Fibroblast of skin of abdomen (primary cell): ENCODE data around the gene VPS11.
"Not testable (repeated sequence)": the region's sequence is repeated elsewhere in the genome, so short reads cannot be mapped to it uniquely, and the experiment has no call there.

Source experiments
- DNase-seq: peaks from one replicate; pipeline ENCODE4 v3.0.0-alpha.2; 2013

VPS11 gene

DNA sequence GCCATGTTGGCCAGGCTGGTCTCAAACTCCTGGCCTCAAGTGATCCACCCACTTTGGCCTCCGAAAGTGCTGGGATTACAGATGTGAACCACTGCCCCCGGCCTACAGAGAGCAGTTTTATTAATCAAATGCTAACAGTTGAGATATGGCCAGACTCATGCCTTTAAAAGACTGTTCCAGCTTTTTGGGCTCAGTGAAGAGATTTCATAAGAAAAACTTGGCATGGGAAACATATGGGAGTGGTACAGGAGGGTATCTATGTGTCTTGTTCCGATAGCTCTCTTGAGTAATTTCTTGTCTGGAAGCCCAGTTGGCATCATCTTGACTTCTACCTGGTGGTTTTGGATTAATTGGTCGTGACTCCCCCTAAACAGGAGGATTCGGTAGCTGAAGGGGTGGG is 28.7 kb upstream of the VPS11 start:
- no peak for DNase-seq

DNA sequence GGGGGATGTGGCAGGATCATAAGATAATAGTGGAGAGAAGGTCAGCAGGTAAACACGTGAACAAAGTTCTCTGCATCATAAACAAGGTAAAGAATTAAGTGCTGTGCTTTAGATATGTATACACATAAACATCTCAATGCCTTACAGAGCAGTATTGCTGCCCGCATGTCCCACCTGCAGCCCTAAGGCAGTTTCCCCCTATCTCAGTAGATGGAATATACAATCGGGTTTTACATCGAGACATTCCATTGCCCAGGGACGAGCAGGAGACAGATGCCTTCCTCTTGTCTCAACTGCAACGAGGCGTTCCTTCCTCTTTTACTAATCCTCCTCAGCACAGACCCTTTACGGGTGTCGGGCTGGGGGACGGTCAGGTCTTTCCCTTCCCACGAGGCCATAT is 28.1 kb upstream of the VPS11 start:
- not testable (repeated sequence) for DNase-seq

- DNase-seq = no peak
Observed at GRCh38 chr11:119041821-119042514, 25.6 kb upstream of the VPS11 start.

DNA sequence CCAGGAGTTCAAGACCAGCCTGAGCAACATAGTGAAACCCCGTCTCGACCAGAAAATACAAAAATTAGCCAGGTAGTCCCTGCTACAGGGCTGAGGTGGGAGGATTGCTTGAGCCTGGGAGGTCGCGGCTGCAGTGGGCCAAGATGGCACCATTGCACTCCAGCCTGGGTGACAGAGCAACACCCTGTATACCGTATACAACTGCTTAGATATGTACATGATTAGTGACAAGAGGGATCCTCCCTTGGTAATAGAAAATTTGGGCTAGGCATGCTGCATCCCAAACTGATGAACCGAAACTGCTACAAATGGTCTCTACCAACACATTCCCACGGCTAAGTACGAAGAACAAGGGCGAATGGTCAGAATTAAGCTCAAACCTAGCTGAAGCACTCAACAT is 24.7 kb upstream of the VPS11 start:
- DNase-seq = no peak

- no peak for DNase-seq
Observed at GRCh38 chr11:119044708-119045107, 22.9 kb upstream of the VPS11 start.

DNA sequence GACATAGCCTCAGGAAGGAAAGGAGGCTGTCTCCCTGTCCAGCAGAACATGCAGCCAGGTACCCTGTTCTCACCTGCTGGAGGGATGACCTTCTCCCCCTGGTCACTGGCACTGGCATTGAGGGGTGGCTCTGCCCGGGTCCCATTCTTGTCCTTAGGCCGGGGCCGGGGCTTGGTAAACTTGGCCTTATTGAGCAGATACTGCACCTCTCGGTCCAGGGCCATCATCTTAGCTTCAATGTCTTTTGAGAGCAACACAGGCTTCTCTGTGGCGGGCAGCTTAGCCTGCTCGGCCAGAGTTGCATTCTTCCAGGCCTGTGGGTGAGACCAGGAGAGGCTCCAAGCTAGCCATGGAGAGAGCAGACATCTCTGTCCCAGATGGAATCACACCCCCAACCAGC is 21.1 kb upstream of the VPS11 start:
- no peak for DNase-seq

GRCh38 chr11:119047205-119047604 is 20.4 kb upstream of the VPS11 start:
- no peak for DNase-seq

- DNase-seq = no peak
Observed at GRCh38 chr11:119048644-119049043, 19.0 kb upstream of the VPS11 start.

DNA sequence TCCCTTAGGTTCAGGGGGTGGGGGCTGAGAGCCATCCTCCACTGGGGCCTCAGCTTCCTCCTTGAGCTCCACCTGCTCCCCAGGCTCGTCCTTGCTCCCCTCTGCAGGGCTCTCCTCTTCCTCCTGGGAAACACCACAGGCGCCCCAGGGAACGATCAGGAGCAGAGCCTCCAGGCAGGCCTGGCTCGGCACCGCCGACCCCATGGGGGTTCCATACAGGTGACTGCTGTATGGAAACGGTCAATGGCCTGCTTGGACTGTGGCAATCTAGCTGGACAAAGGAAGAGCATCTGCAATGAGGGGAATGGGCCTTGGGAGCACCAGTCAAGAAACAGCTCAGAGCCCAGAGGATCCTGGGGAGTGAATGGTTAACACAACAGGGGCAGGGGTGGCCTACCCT is 18.5 kb upstream of the VPS11 start:
- no peak for DNase-seq

DNA sequence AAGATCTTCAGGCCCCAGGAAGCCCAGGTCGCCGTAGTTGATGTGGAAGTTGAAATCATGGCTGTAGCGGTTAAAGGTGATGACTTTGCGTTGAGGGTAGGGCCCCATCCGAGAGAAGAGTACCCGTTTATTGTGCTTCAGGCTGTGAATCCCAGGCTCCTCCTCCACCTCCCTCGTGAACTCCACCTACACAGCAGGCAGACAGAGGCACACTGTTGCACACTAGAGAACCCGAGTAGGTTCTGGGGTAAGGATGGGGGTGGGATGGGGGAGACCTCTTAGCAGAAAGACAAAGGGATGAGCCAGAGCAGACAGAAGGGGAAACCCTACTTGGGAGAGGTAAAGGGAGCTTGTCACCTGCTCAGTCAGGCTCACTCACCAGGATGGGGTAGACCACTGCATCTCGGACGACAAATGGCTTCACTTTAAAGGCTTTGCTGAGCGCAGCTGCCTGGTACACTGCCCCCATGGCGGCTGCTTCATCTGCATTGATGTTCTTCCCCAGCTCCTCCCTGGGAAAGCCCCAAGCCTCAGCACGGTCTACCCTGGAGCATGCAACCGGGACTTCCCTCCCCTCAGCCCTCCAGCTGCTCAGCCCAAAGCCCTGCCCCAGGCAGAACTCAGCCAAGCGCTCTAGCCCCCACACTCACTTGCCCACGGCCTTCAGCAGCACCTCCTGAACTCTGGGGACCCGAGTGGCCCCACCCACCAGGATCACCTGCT is 16.0 kb upstream of the VPS11 start:
- DNase-seq = no peak

- DNase-seq = no peak
Observed at GRCh38 chr11:119052163-119052814, 15.3 kb upstream of the VPS11 start.

DNA sequence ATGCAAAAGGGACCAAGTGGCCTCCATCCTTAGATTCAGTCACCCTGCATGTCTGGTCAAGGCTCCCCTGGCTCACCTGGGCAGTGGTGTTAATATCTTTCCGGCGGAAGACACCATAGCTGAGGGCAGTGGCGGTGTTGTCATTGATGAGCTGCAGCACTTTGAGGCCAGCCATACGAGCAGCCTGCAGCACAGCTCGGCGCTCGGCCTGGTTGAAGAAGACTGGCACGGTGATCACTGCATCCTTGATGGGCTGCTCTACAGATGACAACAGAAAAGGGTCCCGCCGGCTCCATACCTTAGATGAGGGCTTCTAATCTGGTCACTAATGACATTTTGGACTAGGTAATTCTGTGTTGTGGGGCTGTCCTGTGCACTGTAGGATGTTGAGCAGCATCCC is 13.2 kb upstream of the VPS11 start:
- DNase-seq = no peak

GRCh38 chr11:119055901-119056300 is 11.7 kb upstream of the VPS11 start:
- peak; percentile 25 for DNase-seq

- no peak for DNase-seq
Observed at GRCh38 chr11:119056421-119056999, 11.1 kb upstream of the VPS11 start.

DNA sequence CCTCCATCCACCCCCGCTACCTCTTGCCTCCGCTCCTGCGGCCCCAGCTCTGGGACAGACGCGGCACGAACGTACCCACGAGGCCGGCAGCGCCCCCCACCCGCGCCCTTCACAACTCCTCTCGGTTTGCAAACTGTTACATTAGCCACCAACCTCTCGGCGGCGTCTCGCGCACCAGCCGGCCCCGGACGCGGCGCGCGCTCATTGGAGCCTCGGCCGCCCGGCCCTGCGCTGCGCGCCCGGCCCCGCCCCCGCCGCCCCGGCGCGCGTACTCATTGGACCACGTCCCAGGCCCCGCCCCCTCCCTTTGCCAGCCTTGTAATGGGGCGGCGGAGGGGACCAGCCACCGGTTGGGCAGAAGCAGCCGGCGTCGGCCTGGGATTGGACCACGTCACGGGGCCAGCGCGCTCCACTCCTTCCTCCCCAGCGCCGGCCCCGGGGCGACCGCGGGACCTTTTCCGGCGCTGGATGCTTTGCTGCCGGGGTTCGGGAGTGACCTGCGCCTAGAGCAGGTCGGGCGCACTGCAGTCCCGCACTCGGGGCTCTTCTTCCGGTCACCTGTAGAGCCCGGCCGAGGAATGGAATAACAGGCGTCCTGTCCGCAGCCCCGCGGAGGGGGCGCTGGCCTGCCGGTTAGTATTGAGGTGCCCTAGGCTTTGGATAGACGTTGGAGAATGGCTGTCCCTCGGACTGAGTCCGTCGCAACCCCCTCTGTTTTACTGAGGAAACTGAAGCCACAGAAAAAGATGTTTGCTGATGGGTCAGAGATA is 10.4 kb upstream of the VPS11 start, which contains the start of gene HYOU1:
TSS of gene HYOU1 (minus strand) at position 206 of the 770 bp plus-strand sequence. CDS start 1,045 bp downstream, outside the sequence.
- peak; percentile 97 for DNase-seq

- not testable (repeated sequence) for DNase-seq
Observed at GRCh38 chr11:119059128-119059527, 8.5 kb upstream of the VPS11 start.

DNA sequence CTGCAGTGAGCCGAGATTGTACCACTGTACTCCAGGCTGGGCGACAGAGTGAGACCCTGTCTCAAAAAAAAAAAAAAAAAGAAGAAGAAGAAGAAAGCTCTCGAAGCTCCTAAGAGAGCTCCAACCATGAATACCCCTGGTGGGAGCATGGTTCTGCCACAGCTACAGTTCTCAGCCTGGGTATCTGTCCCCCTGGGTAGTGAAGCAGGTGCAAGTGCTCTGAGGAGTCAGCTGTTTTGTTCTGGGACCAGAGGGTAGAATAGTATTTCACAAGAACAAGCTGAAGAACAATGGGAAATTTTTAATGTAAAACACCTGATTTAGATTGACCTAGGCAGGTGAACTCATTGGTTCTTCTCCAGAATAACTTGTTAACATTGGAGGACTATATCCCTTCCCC is 6.4 kb upstream of the VPS11 start:
- no peak for DNase-seq

DNA sequence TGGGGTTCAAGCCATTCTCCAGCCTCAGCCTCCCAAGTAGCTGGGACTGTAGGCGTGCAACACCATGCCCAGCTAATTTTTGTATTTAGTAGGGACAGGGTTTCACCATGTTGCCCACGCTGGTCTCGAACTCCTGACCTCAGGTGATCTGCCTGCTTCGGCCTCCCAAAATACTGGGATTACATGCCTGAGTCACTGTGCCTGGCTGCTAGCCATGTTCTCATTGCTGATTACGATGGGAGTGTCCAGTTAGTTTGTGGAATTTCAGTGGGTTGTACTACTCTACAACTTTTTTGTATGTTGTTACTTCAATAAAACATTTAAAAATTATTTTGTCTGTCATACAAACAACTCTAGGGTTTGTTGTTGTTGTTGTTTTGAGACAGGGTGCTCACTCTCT is 4.8 kb upstream of the VPS11 start:
- DNase-seq = peak; percentile 31

- DNase-seq = peak; percentile 24
Observed at GRCh38 chr11:119065369-119065768, 2.2 kb upstream of the VPS11 start.

- DNase-seq = no peak
Observed at GRCh38 chr11:119077839-119078238, 10.2 kb downstream of the VPS11 start.

DNA sequence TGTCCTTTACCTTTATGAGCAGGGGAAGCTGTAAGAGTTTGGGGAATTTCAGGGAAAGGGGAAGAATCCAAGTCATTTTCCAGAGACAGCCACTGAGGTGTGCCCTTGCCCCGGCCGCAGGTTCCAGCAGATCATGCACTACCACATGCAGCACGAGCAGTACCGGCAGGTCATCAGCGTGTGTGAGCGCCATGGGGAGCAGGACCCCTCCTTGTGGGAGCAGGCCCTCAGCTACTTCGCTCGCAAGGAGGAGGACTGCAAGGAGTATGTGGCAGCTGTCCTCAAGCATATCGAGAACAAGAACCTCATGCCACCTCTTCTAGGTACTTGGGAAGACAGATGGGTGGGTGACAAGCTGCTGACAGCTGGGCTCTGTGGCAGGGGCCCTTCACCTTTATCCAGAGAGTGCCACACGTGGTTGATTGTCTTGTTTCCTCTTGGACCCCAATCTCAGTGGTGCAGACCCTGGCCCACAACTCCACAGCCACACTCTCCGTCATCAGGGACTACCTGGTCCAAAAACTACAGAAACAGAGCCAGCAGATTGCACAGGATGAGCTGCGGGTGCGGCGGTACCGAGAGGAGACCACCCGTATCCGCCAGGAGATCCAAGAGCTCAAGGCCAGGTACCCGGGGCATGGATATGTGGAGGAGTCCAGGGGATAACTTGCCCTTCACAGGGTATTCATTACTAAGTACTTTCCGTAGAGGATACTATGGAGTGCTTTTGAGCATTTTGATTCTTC is 11.2 kb downstream of the VPS11 start:
- no peak for DNase-seq
